NB4 (cell line): ENCODE data around the gene TRMT1L.
"Not testable (repeated sequence)": the region's sequence is repeated elsewhere in the genome, so short reads cannot be mapped to it uniquely, and the experiment has no call there.

Experiments used
- DNase-seq: peaks from one replicate; pipeline ENCODE4 v3.0.0; 2010; ENCODE audit warnings: low read depth
- H3K4me3 ChIP-seq: one replicate; pipeline ENCODE4 v1.5.1; 2011; ENCODE audit warnings: mild to moderate bottlenecking, low read depth, low read length, moderate library complexity
- MYC ChIP-seq: IDR thresholded peaks from 2 replicates; pipeline ENCODE4 v1.6.1; 2011; ENCODE audit warnings: low read depth, low read length
- POLR2A ChIP-seq: IDR thresholded peaks from 2 replicates; pipeline ENCODE4 v1.6.1; 2011; ENCODE audit warnings: mild to moderate bottlenecking; ENCODE audit not compliant: insufficient read length; ENCODE audit errors: extremely low read depth
- TF ChIP-seq, protein P1 (sequence below): IDR thresholded peaks from 2 replicates; pipeline ENCODE4 v1.6.1; 2011; ENCODE audit warnings: low read depth, low read length
- TF ChIP-seq, protein P2 (sequence below): IDR thresholded peaks from one replicate; pipeline ENCODE4 v1.5.1; 2012; ENCODE audit warnings: low read depth, low read length

The TRMT1L gene, protein sequence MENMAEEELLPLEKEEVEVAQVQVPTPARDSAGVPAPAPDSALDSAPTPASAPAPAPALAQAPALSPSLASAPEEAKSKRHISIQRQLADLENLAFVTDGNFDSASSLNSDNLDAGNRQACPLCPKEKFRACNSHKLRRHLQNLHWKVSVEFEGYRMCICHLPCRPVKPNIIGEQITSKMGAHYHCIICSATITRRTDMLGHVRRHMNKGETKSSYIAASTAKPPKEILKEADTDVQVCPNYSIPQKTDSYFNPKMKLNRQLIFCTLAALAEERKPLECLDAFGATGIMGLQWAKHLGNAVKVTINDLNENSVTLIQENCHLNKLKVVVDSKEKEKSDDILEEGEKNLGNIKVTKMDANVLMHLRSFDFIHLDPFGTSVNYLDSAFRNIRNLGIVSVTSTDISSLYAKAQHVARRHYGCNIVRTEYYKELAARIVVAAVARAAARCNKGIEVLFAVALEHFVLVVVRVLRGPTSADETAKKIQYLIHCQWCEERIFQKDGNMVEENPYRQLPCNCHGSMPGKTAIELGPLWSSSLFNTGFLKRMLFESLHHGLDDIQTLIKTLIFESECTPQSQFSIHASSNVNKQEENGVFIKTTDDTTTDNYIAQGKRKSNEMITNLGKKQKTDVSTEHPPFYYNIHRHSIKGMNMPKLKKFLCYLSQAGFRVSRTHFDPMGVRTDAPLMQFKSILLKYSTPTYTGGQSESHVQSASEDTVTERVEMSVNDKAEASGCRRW

DNA sequence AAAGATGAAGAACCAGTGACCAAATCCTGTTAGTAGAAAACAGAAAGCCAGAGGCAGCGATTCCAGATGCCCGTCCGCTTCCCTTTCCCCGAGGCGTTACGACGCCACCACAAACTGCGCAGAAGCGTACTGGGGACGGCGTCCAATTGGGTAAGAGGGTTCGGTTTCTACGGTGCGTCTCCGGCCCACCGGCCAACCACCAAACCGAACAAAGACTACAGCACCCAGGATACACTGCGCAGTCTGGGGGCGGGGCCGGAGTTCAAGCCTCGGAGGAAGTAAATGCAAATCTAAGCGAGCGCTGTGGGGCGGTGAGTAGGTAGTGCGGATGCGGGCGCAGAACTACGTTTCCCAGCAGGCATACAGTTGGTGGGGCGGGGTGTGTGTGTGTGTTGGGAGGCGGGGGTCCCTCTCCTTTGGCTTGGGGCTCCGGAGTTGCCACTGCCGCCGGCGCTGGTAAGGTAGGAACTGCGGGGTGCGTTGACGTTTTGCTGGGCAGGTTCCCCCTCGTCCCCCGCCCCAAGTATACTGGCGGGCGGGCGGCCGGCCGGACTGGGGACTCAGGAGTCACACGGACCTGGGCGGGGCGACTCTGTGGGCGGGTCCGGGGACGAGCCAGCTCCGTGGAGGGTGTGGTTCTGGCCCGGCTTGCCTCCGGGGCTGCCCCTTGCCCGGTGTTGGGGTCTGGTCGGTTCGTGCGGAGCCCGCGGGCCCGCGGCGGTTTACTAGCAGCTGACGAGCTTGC lies at the start of gene TRMT1L, which contains the start of gene SWT1:
TRMT1L (minus strand) TSS at position 100 of the 745 bp plus-strand sequence. CDS start 241 bp downstream, outside the sequence.
SWT1 (plus strand) TSS at position 314 of the 745 bp plus-strand sequence. CDS start 3,675 bp downstream, outside the sequence.
- DNase-seq, result peak; percentile 99
- peak; percentile 86 for TF ChIP-seq POLR2A
- TF ChIP-seq, protein P1, sequence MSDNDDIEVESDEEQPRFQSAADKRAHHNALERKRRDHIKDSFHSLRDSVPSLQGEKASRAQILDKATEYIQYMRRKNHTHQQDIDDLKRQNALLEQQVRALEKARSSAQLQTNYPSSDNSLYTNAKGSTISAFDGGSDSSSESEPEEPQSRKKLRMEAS, result peak; percentile 3; the same call in 1 of the 2 replicates
- TF ChIP-seq MYC, result no peak
- TF ChIP-seq, protein P2, sequence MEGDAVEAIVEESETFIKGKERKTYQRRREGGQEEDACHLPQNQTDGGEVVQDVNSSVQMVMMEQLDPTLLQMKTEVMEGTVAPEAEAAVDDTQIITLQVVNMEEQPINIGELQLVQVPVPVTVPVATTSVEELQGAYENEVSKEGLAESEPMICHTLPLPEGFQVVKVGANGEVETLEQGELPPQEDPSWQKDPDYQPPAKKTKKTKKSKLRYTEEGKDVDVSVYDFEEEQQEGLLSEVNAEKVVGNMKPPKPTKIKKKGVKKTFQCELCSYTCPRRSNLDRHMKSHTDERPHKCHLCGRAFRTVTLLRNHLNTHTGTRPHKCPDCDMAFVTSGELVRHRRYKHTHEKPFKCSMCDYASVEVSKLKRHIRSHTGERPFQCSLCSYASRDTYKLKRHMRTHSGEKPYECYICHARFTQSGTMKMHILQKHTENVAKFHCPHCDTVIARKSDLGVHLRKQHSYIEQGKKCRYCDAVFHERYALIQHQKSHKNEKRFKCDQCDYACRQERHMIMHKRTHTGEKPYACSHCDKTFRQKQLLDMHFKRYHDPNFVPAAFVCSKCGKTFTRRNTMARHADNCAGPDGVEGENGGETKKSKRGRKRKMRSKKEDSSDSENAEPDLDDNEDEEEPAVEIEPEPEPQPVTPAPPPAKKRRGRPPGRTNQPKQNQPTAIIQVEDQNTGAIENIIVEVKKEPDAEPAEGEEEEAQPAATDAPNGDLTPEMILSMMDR, result no peak
- peak within 1 kb of the TSS; percentile 92 for H3K4me3 ChIP-seq

DNA sequence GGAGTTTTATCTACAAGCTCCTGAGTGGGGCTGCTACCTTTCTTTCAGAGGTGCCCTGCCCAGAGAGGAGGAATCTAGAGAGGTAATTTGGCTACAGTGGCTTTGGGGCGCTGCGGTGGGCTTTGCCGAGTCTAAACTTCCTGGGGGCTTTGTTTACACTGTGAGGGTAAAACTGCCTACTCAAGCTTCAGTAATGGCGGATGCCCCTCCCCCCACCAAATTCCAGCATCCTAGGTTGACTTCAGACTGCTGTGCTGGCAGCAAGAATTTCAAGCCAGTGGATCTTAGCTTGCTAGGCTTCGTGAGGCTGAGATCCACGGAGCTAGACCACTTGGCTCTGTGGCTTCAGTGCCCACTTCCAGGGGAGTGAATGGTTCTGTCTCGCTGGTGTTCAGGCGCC lies 44.1 kb upstream of the TRMT1L start:
- H3K4me3 ChIP-seq, result no peak overlapping the region
- TF ChIP-seq POLR2A, result no peak
- TF ChIP-seq MYC, result no peak
- DNase-seq, result no peak

DNA sequence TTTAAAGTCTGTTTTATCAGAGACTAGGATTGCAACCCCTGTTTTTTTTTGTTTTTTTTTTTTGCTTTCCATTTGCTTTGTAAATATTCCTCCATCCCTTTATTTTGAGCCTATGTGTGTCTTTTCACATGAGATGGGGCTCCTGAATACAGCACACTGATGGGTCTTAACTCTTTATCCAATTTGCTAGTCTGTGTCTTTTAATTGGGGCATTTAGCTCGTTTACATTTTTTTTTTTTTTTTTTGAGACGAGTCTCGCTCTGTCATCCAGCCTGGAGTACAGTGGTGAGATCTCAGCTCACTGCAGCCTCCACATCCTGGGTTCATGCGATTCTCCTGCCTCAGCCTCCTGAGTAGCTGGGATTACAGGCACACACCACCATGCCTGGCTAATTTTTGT lies 42.0 kb upstream of the TRMT1L start:
- DNase-seq, H3K4me3 ChIP-seq: not testable (repeated sequence)

DNA sequence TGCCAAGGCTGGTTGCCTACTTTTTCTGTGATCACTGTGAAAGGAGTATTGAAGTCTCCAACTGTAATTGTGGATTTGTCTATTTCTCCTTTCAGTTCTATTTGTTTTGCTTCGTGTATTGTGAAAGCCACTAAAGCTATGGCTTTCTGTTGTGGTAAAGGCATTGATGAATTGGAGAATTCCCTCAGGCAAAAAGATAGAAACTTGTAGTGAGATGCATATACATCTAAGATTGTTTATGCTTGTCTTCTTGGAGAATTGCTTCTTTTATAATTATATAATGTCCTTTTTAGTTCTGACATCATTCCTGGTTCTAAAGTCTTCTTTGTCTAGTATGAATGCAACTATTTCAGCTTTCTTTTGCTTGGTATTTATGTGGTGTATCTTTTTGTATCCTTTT lies 37.0 kb upstream of the TRMT1L start:
- TF ChIP-seq, protein P2, result no peak
- TF ChIP-seq MYC (no peak), POLR2A (no peak)
- TF ChIP-seq, protein P1, result no peak
- no peak for DNase-seq
- no peak overlapping the region for H3K4me3 ChIP-seq

DNA sequence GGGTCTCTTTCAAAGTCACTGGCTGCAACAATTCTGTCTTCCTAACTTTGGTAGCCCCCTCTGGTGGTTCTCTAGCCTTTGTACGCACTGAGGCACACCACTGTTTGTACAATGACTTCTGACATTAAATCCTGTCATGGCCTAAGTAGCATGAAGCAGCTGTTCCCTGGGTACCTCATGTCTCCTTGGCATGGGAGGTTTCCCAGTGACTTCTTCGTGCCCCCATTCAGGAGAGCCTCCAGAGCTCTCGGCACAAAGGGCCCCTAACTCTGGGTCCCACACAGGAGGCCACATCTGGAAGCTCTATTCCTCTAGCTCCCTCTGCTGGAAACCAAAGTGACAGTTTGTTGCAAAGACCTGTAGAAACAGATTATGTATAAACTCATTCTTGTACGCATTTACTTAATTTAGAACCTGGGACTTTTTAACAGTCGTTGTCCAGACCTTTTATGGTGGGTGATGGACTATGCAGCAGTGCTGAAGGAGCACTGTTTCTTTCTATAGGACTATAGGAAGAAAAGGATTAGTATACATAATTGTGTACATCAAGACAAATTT lies 13.6 kb upstream of the TRMT1L start:
- DNase-seq, result peak; percentile 79
- no peak overlapping the region for H3K4me3 ChIP-seq
- TF ChIP-seq, protein P2, result peak; percentile 53
- TF ChIP-seq, protein P1, result no peak
- TF ChIP-seq MYC (no peak), POLR2A (no peak)

DNA sequence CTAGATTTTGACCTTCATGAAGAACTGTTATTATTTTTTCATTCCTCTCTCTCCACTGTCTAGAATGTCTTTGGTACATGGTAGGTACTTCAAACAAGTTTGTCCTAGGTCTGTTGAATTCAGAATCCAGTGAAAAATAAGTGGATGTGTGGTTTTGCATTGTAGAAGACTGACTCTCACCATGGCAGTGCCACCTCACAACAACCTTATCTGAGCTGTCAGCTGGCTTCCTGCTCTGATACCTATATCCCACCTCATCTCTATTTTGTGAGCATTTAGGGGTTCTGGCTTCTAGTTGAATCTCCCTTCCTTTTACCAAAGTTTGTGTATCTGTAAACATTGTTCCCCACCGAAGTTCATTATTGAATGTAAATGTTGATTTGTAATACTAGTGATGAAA lies 9.4 kb upstream of the TRMT1L start:
- no peak for DNase-seq
- H3K4me3 ChIP-seq, result no peak overlapping the region
- TF ChIP-seq, protein P2, result no peak
- TF ChIP-seq, protein P1, result no peak
- no peak for TF ChIP-seq MYC
- TF ChIP-seq POLR2A, result no peak
